ENCODE results near the gene PLPPR2. TPM values are rescaled to one million over a fixed set of nuclear protein-coding genes. Genes with fewer than 3 reads are reported as not detected.
"Not testable (repeated sequence)": the region's sequence is repeated elsewhere in the genome, so short reads cannot be mapped to it uniquely, and the experiment has no call there.

Gene PLPPR2
- total RNA-seq, 1 experiment from 2014 or later = 19.0 TPM

DNA sequence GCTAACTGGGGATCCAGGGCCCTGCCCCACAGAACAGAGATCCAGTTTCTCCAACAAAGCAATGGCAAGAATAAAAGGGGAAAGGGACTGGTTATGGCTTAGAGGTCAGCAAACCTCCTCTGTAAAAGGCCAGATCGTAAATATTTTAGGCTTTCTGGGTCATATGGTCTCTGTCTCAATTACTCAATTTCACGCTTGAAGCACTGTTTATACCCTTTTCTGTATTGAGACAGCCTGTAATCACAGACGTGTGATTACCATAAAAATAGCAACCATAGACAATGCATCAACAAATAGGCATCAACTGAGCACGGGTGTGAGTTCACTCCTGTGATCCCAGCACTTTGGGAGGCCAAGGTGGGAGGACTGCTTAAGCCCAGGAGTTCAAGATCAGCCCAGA lies 25.1 kb upstream of the PLPPR2 start:
- POLR2A ChIA-PET (ENCODE audit: low non-redundant PET) = no interaction called here
- CTCF ChIA-PET = no interaction called here
- peaks cover 27% of the 10 kb centered on the region for H3K36me3 ChIP-seq (ENCODE audit: insufficient read depth, low read length, poor library complexity, severe bottlenecking)
- no peak for TF ChIP-seq EZH2 (IDR thresholded peaks at IDR 0.05; ENCODE audit: borderline replicate concordance, low read depth, low read length, poor library complexity, severe bottlenecking)
- TF ChIP-seq, protein P1, sequence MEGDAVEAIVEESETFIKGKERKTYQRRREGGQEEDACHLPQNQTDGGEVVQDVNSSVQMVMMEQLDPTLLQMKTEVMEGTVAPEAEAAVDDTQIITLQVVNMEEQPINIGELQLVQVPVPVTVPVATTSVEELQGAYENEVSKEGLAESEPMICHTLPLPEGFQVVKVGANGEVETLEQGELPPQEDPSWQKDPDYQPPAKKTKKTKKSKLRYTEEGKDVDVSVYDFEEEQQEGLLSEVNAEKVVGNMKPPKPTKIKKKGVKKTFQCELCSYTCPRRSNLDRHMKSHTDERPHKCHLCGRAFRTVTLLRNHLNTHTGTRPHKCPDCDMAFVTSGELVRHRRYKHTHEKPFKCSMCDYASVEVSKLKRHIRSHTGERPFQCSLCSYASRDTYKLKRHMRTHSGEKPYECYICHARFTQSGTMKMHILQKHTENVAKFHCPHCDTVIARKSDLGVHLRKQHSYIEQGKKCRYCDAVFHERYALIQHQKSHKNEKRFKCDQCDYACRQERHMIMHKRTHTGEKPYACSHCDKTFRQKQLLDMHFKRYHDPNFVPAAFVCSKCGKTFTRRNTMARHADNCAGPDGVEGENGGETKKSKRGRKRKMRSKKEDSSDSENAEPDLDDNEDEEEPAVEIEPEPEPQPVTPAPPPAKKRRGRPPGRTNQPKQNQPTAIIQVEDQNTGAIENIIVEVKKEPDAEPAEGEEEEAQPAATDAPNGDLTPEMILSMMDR (conservative IDR thresholded peaks at IDR 0.05; ENCODE audit: low read depth, low read length) = no peak
- no peak for DNase-seq (ENCODE audit: low spot score)
- no peaks in the 10 kb centered on the region for H3K9me3 ChIP-seq (ENCODE audit: low read depth, low read length, poor library complexity, severe bottlenecking)
- peaks cover under 1% of the 10 kb centered on the region for H3K4me1 ChIP-seq (ENCODE audit: insufficient read depth, low read length, poor library complexity, severe bottlenecking)
- no TSS peak for BruUV-seq (replicated peaks)
- no peaks in the 10 kb centered on the region for H3K27me3 ChIP-seq (replicated peaks; ENCODE audit: insufficient read depth, low read depth, low read length, poor library complexity)
- intact Hi-C loops (cut with micrococcal nuclease; ENCODE audit: unreplicated experiment) = no loop called here
- H3K27ac ChIP-seq (ENCODE audit: low read depth, low read length, poor library complexity, severe bottlenecking) = no peak overlapping the region
- no peak overlapping the region for H3K4me3 ChIP-seq (ENCODE audit: low read depth, low read length, poor library complexity, severe bottlenecking)

GRCh38 chr19:11331502-11331901 lies 23.7 kb upstream of the PLPPR2 start:
- Histone ChIP-seq H3K4me3 (ENCODE audit: low read depth, low read length, poor library complexity, severe bottlenecking) (no peak overlapping the region), H3K4me1 (ENCODE audit: insufficient read depth, low read length, poor library complexity, severe bottlenecking) (no peaks in the 10 kb centered on the region), H3K36me3 (ENCODE audit: insufficient read depth, low read length, poor library complexity, severe bottlenecking) (peaks cover 35% of the 10 kb centered on the region), H3K27ac (ENCODE audit: low read depth, low read length, poor library complexity, severe bottlenecking) (no peak overlapping the region), H3K27me3 (replicated peaks; ENCODE audit: insufficient read depth, low read depth, low read length, poor library complexity) (no peaks in the 10 kb centered on the region), H3K9me3 (ENCODE audit: low read depth, low read length, poor library complexity, severe bottlenecking) (no peaks in the 10 kb centered on the region)
- intact Hi-C loops (cut with micrococcal nuclease; ENCODE audit: unreplicated experiment) = no loop called here
- no peak for DNase-seq (ENCODE audit: low spot score)
- POLR2A ChIA-PET (ENCODE audit: low non-redundant PET) = no interaction called here
- no TSS peak for BruUV-seq (replicated peaks)
- TF ChIP-seq, protein P1 (conservative IDR thresholded peaks at IDR 0.05; ENCODE audit: low read depth, low read length) = no peak
- no peak for TF ChIP-seq EZH2 (IDR thresholded peaks at IDR 0.05; ENCODE audit: borderline replicate concordance, low read depth, low read length, poor library complexity, severe bottlenecking)
- CTCF ChIA-PET = no interaction called here

- intact Hi-C loops (cut with micrococcal nuclease; ENCODE audit: unreplicated experiment) = no loop called here
- CTCF ChIA-PET = no interaction called here
- H3K36me3 ChIP-seq (ENCODE audit: insufficient read depth, low read length, poor library complexity, severe bottlenecking) = peaks cover 35% of the 10 kb centered on the region
- POLR2A ChIA-PET (ENCODE audit: low non-redundant PET) = interaction anchor here (0.6 kb wide), 1 partner anchor 93 kb away, joined by 3 read pairs; no protein-coding TSS in a partner anchor
- H3K4me1 ChIP-seq (ENCODE audit: insufficient read depth, low read length, poor library complexity, severe bottlenecking) = no peaks in the 10 kb centered on the region
- H3K4me3 ChIP-seq (ENCODE audit: low read depth, low read length, poor library complexity, severe bottlenecking) = no peak overlapping the region
- no peak for DNase-seq (ENCODE audit: low spot score)
- H3K27ac ChIP-seq (ENCODE audit: low read depth, low read length, poor library complexity, severe bottlenecking) = no peak overlapping the region
- no peaks in the 10 kb centered on the region for H3K9me3 ChIP-seq (ENCODE audit: low read depth, low read length, poor library complexity, severe bottlenecking)
- no peaks in the 10 kb centered on the region for H3K27me3 ChIP-seq (replicated peaks; ENCODE audit: insufficient read depth, low read depth, low read length, poor library complexity)
- TF ChIP-seq, protein P1 (conservative IDR thresholded peaks at IDR 0.05; ENCODE audit: low read depth, low read length) = no peak
- TF ChIP-seq EZH2 (IDR thresholded peaks at IDR 0.05; ENCODE audit: borderline replicate concordance, low read depth, low read length, poor library complexity, severe bottlenecking) = no peak
- no TSS peak for BruUV-seq (replicated peaks)
These were observed 22.4 kb upstream of the PLPPR2 start for GRCh38 chr19:11332822-11333221.

- H3K4me1 ChIP-seq (ENCODE audit: insufficient read depth, low read length, poor library complexity, severe bottlenecking); DNase-seq (ENCODE audit: low spot score); H3K27me3 ChIP-seq (replicated peaks; ENCODE audit: insufficient read depth, low read depth, low read length, poor library complexity); BruUV-seq (replicated peaks); H3K27ac ChIP-seq (ENCODE audit: low read depth, low read length, poor library complexity, severe bottlenecking); H3K4me3 ChIP-seq (ENCODE audit: low read depth, low read length, poor library complexity, severe bottlenecking); H3K9me3 ChIP-seq (ENCODE audit: low read depth, low read length, poor library complexity, severe bottlenecking); POLR2A ChIA-PET (ENCODE audit: low non-redundant PET); intact Hi-C loops (cut with micrococcal nuclease; ENCODE audit: unreplicated experiment); CTCF ChIA-PET: not testable (repeated sequence)
- peaks cover 35% of the 10 kb centered on the region for H3K36me3 ChIP-seq (ENCODE audit: insufficient read depth, low read length, poor library complexity, severe bottlenecking)
These were observed 21.4 kb upstream of the PLPPR2 start for GRCh38 chr19:11333838-11334237.
